Lung (tissue), 12 donors: ENCODE results near the gene ZNF417. TPM values are rescaled to one million over a fixed set of nuclear protein-coding genes. Genes with fewer than 3 reads are reported as not detected.
A peak's percentile ranks its signal among the peaks of the same experiment; 100 is the strongest.
"Not testable (repeated sequence)": the region's sequence is repeated elsewhere in the genome, so short reads cannot be mapped to it uniquely, and the experiment has no call there.

Source experiments
- ATAC-seq: fragments of 200-7000 bp; cut with Tn5 transposase; one replicate; pipeline ENCODE4 v1.9.1; 2020; ENCODE audit warnings: moderate number of reproducible peaks; ENCODE audit not compliant: insufficient read depth, low FRiP score
- DNase-seq, 3 donors: peaks; one replicate each; pipeline ENCODE4 v3.0.0-alpha.2; 2013 to 2017
- H3K27ac ChIP-seq, 2 donors: one replicate each; pipeline ENCODE4 v1.5.1; 2013; ENCODE audit warnings: mild to moderate bottlenecking in 2 of 2, moderate library complexity in 2 of 2, control low read depth in 1 of 2, inconsistent platforms in 1 of 2, low read depth in 1 of 2, low read length in 1 of 2
- H3K27me3 ChIP-seq, 3 donors: one replicate each; pipeline ENCODE4 v1.5.1; 2013; ENCODE audit warnings: low read length in 2 of 3; ENCODE audit not compliant: control insufficient read depth in 3 of 3, insufficient read depth in 3 of 3
- H3K36me3 ChIP-seq, 4 donors: one replicate each; pipeline ENCODE4 v1.5.1; 2013; ENCODE audit warnings: low read length in 4 of 4, mild to moderate bottlenecking in 1 of 4, moderate library complexity in 1 of 4; ENCODE audit not compliant: control insufficient read depth in 4 of 4, insufficient read depth in 4 of 4
- H3K4me1 ChIP-seq, 5 donors: one replicate each; pipeline ENCODE4 v1.5.1; 2013; ENCODE audit warnings: low read length in 5 of 5, mild to moderate bottlenecking in 2 of 5, moderate library complexity in 1 of 5; ENCODE audit not compliant: control insufficient read depth in 5 of 5, insufficient read depth in 5 of 5
- H3K4me3 ChIP-seq: one replicate; pipeline ENCODE4 v1.5.1; 2013; ENCODE audit warnings: mild to moderate bottlenecking, control low read depth, moderate library complexity
- H3K9ac ChIP-seq, 2 donors: one replicate each; pipeline ENCODE4 v1.5.1; 2013; ENCODE audit warnings: low read length in 2 of 2, control low read depth in 1 of 2; ENCODE audit not compliant: insufficient read depth in 1 of 2
- H3K9me3 ChIP-seq, 4 donors: one replicate each; pipeline ENCODE4 v1.5.1; 2013; ENCODE audit warnings: low read length in 3 of 4, mild to moderate bottlenecking in 1 of 4, moderate library complexity in 1 of 4; ENCODE audit not compliant: control insufficient read depth in 4 of 4, insufficient read depth in 3 of 4
- WGBS, 2 donors: extraction: QIAGEN DNeasy Blood & Tissue Kit; methylation state at CpG; one replicate each; pipeline ENCODE4 v1.1.7; 2013; 5-methylcytosine and 5-hydroxymethylcytosine counted together
- polyA plus RNA-seq, 2 donors: library from polyadenylated mRNA; stranded (reverse); fragments of 200-250 nt; gene quantifications; one replicate each; pipeline ENCODE4 v1.2.1, GENCODE V29; 2013
- total RNA-seq, 2 donors: library from RNA; depleted of rRNA in 1 of 2; stranded (reverse); fragments of >200 nt in 1 of 2; gene quantifications; one replicate each; pipeline ENCODE4 v1.2.1, GENCODE V29; 2014 to 2021
- TF ChIP-seq, protein P1 (sequence below): IDR thresholded peaks from 2 replicates; pipeline ENCODE4 v1.5.1; 2012; ENCODE audit warnings: mild to moderate bottlenecking; ENCODE audit errors: control extremely low read depth, extremely low read depth
- donor health status: control.
- donor health status: control.
- donor health status: Bipolar disorder and iron deficiency.
- donor health status: healthy.
- donor health status: DM: yes; HTN: yes; CAD: no.

The ZNF417 gene
- total and polyA plus RNA-seq, 4 donors, result 3.3 to 39.0 (median 10.2) TPM

- no peaks in the 10 kb centered on the region for H3K27me3 ChIP-seq
- ATAC-seq, result no peak
- TF ChIP-seq, protein P1, sequence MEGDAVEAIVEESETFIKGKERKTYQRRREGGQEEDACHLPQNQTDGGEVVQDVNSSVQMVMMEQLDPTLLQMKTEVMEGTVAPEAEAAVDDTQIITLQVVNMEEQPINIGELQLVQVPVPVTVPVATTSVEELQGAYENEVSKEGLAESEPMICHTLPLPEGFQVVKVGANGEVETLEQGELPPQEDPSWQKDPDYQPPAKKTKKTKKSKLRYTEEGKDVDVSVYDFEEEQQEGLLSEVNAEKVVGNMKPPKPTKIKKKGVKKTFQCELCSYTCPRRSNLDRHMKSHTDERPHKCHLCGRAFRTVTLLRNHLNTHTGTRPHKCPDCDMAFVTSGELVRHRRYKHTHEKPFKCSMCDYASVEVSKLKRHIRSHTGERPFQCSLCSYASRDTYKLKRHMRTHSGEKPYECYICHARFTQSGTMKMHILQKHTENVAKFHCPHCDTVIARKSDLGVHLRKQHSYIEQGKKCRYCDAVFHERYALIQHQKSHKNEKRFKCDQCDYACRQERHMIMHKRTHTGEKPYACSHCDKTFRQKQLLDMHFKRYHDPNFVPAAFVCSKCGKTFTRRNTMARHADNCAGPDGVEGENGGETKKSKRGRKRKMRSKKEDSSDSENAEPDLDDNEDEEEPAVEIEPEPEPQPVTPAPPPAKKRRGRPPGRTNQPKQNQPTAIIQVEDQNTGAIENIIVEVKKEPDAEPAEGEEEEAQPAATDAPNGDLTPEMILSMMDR, result no peak
- DNase-seq, result no peak
- H3K4me1 ChIP-seq, result peaks cover 0 to 4% (median 0%) of the 10 kb centered on the region in 5 donors
- H3K36me3 ChIP-seq, result peaks cover 0 to 16% (median 10%) of the 10 kb centered on the region in 4 donors
- WGBS, 2 donors, result 70 to 81% methylated on average over 7 of the region's 7 CpGs
- no peak overlapping the region for H3K9ac ChIP-seq
- peaks cover 0 to 13% (median 0%) of the 10 kb centered on the region in 4 donors for H3K9me3 ChIP-seq
- no peak overlapping the region for H3K27ac ChIP-seq
- no peak overlapping the region for H3K4me3 ChIP-seq
Observed at GRCh38 chr19:57903618-57904184, 12.7 kb downstream of the ZNF417 start.

DNA sequence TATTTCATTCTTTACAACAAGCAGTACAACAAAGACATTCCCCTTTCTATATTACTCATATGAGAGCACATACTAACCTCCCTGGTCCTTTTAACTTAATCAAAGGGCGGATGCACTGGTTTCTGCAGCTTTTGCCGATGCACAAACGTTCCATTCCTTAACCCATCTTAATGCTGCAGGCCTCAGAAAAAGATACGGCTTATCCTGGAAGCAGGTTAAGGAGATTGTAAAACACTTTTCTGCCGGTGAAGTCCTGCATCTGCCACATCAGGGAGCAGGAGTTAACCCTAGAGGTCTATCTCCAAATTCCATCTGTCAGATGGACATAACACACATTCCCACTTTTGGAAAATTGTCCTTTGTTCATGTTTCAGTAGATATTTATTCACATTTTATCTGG is 16.1 kb downstream of the ZNF417 start:
- peaks cover 0 to 4% (median 0%) of the 10 kb centered on the region in 5 donors for H3K4me1 ChIP-seq
- H3K36me3 ChIP-seq, result peaks cover 0 to 4% (median 0%) of the 10 kb centered on the region in 4 donors
- TF ChIP-seq, protein P1, result no peak
- H3K27me3 ChIP-seq, result no peaks in the 10 kb centered on the region
- H3K27ac ChIP-seq, result no peak overlapping the region
- no peak overlapping the region for H3K9ac ChIP-seq
- H3K4me3 ChIP-seq, result no peak overlapping the region
- DNase-seq, result no peak
- ATAC-seq, result no peak
- 80 to 83% methylated on average over 5 of the region's 5 CpGs for WGBS, 2 donors
- peaks cover 0 to 11% (median 0%) of the 10 kb centered on the region in 4 donors for H3K9me3 ChIP-seq

DNA sequence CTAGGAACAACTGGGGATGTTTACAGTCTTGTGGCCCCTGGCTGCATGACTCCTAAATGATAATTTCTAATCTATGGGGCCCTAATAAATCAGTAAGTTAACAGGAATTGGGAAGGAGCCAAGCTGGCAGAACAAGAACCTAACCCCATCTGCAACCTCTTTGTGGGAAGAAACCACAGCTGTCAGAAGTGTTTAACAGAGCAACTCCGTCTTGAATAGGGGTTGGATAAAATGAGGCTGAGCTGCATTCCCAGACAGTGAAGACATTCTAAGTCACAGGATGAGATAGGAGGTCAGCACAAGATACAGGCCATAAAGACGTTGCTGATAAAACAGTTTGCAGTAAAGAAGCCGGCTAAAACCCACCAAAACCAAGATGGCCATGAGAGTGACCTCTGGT is 25.7 kb downstream of the ZNF417 start:
- H3K27me3 ChIP-seq, ATAC-seq, H3K9ac ChIP-seq, DNase-seq, H3K4me3 ChIP-seq, H3K27ac ChIP-seq, H3K4me1 ChIP-seq: not testable (repeated sequence)
- peaks cover 0 to 13% (median 2%) of the 10 kb centered on the region in 4 donors for H3K36me3 ChIP-seq
- 68 to 84% methylated on average over 3 of the region's 3 CpGs for WGBS, 2 donors
- peaks cover 0 to 25% (median 2%) of the 10 kb centered on the region in 4 donors for H3K9me3 ChIP-seq

GRCh38 chr19:57888560-57889231 is 27.7 kb downstream of the ZNF417 start, which contains the start of gene ZNF814:
TSS of gene ZNF814 (minus strand) at chr19:57889037. CDS start at chr19:57888802, 235 bp downstream.
- H3K4me3 ChIP-seq, result peak within 1 kb of the TSS; percentile 65
- 1 to 2% methylated on average over 43 of the region's 43 CpGs for WGBS, 2 donors
- peak; percentile 88 for ATAC-seq

More at GRCh38 chr19:57888560-57889231, 27.7 kb downstream of the ZNF417 start, which contains the start of gene ZNF814:
- Histone ChIP-seq H3K9ac (peak within 1 kb of the TSS; percentile 37 to 87), H3K27me3 (no peaks in the 10 kb centered on the region), H3K4me1 (peaks cover 0 to 9% (median 7%) of the 10 kb centered on the region in 5 donors), H3K9me3 (peaks cover 0 to 31% (median 3%) of the 10 kb centered on the region in 4 donors), H3K36me3 (peaks cover 3 to 26% (median 8%) of the 10 kb centered on the region in 4 donors), H3K27ac (peak within 1 kb of the TSS; percentile 27 to 61)
- TF ChIP-seq, protein P1, result no peak
- peak; percentile 93 to 96 (median 94) for DNase-seq
